Stromal cell of bone marrow (primary cell): ENCODE measurements around the gene RASSF10.

Experiments
- DNase-seq: peaks from one replicate; pipeline ENCODE4 v3.0.0-alpha.2; 2012; ENCODE audit warnings: low read depth

Gene RASSF10

DNA sequence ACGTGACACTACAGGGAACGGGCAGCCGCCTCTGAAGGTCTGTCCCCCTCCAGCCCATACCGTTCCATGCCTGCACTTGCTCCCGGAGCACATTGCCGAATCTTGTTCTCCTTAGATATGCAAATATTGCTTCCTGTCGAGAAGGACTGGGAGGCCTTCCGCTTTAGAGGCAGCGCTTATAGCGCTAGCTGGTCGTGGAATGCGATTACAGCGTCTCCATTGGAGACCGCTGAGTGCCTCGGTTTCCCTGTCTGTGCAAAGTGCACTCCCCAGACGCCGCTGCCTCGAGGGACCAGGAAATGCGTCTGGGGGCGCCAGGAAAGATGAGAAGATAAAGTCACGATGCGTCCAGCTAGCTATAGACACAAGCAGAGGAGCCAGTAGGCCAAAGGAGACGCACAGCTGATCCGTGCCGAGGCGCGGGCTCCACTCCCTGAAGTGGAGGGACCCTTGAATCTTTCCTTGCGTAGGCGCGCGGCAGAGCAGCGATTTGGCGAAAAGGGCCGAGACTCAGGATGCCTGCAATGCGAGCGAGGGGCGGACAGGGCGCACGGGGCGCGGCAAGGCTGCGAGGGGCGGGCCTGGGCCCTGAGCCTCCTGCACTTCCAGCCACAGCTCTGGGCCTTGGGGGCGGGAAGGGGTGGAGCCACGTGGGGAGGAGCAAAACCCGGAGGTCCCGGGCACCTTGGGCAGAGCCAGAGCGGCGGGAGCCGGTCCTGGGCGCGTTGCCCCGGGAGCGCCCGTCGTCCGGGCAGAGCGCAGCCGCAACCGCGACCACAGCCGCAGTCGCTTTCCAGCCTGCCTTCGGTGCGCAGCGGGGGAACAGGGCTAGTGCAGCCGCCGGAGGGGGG is at the start of gene RASSF10:
Gene RASSF10 (plus strand): TSS at position 692 of the 851 bp plus-strand sequence. CDS start 261 bp downstream, outside the sequence.
- DNase-seq = no peak

- DNase-seq = peak; percentile 13
Measured at GRCh38 chr11:12961615-12962014, 47.5 kb upstream of the RASSF10 start.

- DNase-seq = no peak
Measured at GRCh38 chr11:12962306-12962705, 46.8 kb upstream of the RASSF10 start.

GRCh38 chr11:12963051-12963450 is 46.1 kb upstream of the RASSF10 start:
- DNase-seq = no peak

DNA sequence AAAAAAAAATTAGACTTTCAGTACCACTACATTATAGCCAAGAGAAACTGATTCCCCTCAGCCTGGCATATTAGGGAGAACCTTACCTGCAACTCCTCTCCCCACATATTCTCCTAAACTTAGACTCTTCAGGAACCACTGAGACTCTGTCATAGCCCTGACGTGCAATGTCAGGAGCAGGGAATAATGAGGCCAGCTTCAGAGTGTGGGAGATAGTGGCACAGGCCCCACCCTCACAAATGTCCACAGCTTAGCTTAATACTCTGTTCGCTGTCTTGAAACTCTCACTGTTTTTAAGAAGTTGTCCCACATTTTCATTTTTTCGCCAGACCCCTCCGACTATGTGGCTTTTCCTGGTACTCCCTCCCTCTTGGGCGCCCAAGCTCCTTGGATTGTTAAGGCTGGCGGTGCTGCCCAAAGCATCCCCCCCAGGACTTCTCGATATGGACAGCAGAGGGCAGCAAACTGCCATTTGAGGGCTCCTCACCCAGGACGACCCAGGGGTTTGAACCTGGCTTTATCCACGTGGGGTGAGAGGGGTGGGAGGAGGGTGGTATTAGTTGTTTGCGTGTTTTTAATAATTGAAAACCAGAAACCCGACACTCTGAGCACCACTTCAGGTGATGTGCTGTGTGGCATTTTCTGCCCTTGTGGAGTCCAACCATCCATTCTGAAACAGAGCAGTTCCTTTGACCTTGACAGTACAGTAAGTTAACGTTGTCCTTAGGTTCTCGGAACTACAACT is 45.2 kb upstream of the RASSF10 start:
- peak; percentile 18 for DNase-seq

GRCh38 chr11:12964650-12965049 is 44.5 kb upstream of the RASSF10 start:
- no peak for DNase-seq

DNA sequence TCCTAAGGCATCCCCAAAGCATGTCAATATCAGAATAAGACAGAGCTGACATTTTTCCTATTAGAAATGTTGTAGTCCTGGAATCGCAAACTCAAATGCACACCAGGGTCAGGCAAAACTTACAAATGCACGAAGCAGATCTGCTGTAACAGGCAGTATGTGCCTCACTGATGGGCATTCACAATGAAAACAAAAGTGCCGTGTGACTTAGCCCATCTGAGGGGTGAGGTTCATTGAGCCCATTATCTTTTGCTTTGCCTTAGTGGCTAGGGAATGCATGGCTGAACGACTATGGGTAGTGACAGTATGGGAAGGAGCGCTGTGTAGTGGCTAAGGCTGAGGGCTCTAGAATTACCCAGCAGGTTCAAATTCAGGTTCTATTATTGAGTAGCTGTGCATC is 43.1 kb upstream of the RASSF10 start:
- no peak for DNase-seq

DNA sequence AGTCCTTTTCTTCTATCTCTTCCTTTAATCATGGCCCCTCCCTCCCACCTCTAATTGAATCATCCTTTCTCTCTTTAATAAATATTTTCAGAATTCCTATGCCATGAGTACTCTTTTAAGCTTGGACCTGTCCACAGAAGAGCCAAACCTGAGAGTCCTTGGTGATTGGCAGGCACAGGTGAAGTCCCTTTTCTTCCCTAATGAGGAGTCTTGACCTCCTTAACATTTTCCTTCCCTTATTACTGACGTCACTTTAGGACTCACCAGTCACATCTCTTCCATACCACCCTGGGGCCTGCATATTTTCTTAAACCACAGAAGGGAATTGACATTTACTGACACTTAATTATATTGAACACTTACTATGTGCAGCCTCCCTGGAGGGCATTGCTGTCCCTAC is 41.0 kb upstream of the RASSF10 start:
- DNase-seq = no peak

DNA sequence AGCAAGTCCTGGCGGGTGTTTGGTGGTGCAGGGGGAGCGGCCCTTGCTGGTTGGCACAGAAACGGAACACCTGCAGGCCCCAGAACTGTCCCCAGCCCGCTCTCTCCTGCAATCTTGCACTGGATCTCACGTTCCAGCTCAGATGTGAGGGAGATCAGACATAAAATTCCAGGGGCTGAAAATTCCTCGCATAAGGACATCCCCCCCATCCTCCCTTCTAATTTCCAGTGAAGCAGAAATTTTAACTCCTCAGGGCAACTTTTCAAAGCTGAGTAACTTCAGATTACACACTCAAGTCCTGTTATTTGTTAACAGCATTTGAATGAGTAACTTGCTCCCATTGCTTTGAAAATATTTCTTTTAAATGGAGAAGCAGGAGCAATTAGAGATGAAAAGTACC is 40.3 kb upstream of the RASSF10 start:
- DNase-seq = no peak

- DNase-seq = no peak
Measured at GRCh38 chr11:12971955-12972354, 37.2 kb upstream of the RASSF10 start.

- no peak for DNase-seq
Measured at GRCh38 chr11:12973528-12974181, 35.5 kb upstream of the RASSF10 start.

- no peak for DNase-seq
Measured at GRCh38 chr11:12975195-12975594, 33.9 kb upstream of the RASSF10 start.

GRCh38 chr11:12979928-12980689 is 29.0 kb upstream of the RASSF10 start:
- DNase-seq = no peak

DNA sequence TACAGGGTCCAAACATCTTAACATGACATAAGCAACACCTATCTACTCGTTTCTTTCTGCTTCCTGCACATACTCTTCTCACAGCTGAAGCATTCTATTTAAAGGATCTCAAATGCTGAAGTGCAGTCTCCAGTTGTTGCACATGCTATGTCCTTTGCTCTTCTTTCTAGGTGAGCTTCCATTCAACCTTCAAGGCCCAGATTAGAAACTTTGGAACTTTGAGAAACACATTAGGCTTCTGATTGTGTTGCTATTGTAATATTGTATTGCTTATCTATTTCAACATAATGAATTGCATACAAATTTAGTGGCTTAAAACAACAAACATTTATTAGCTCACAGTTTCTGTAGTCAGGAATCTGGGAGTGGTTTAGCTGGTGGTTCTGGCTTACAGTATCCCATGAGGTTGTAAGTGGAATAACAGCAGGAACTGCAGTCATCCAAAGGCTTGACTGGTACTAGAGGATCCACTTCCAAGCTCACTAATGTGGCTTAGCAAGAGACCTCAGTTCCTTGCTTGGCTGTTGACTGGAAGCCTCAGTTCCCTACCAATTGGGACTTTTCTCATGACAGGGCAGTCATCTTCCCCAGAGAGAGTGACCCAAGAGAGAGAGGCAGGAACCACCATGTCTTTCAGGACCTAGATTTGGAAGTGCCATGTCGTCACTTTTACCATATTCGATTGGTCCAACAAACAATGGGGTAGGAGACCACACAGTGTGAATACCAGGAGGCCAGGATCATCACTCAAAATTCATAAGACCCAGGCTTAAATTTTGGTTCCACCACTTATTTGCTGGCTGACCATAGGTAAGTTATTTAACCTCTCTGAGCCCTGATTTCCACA is 27.2 kb upstream of the RASSF10 start:
- no peak for DNase-seq

DNA sequence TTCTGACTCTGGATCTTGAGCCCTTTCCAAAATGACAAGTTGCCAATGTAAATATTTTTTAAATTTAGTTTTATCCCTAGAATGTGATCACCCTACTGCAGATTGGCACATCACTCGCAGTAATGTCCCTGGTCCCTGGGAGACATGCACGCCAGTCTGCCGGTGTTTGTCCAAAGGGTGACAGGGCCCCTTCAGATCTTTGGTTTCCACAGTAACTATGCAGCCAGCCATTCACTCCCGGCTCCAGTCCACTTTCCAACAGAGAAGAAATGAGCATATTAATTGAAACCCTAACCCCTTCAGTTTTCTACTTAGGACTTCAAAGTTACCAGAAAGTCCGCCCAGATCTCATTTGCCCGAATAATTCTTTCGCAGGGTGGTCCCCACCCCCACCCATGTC is 25.8 kb upstream of the RASSF10 start:
- no peak for DNase-seq

DNA sequence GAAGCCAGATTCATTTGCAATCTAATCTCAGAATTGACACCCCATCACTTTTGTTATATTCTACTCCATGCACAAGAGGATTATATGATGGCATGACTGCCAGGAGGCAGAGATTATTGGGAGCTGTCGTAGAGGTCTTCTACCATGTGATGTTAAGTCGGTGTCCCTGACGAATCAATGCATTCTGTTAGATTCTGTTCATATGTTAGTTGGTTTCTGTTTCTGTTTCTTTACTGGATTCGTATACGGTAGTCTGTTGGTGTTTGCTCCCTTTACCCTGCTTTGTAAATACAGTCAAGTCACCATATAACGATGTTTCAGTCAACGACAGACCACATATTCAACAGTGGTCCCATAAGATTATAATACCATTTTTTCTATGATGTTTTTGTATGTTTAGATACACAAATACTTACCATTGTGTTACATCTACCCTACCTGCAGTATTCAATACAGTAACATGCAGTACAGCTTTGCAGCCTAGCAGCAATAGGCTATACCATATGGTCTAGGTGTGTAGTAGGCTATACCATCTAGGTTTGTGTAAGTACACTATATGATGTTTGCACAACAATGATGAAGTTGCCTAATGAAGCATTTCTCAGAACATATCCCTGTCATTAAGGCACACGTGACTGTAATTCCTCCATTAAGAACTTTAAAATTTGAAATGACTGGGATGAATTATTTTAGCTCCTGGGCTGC is 22.8 kb upstream of the RASSF10 start:
- no peak for DNase-seq

- no peak for DNase-seq
Measured at GRCh38 chr11:12989428-12990161, 19.5 kb upstream of the RASSF10 start.

GRCh38 chr11:12990162-12990480 is 19.0 kb upstream of the RASSF10 start:
- no peak for DNase-seq

- DNase-seq = no peak
Measured at GRCh38 chr11:12991426-12991825, 17.7 kb upstream of the RASSF10 start.

DNA sequence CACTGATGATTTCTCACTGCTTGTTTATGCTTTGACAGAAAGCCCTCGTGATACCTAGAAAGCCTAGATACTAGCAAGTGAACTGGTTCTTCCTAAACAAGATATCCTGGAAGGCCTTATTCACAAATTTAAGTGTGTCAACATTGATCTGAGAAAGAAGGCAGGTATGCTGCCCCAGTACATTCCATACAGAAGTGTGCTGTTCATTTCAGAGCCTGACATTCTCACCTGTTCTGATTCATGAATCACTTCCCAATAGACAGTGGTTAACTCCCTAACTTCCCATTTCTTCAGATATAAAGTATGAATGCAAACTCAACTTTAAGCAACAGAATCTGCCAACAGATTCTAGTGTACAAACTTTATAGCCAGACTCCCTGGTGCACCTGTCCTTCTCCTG is 15.5 kb upstream of the RASSF10 start:
- no peak for DNase-seq
